ENCODE results near the gene RDH14.

RDH14 gene, protein sequence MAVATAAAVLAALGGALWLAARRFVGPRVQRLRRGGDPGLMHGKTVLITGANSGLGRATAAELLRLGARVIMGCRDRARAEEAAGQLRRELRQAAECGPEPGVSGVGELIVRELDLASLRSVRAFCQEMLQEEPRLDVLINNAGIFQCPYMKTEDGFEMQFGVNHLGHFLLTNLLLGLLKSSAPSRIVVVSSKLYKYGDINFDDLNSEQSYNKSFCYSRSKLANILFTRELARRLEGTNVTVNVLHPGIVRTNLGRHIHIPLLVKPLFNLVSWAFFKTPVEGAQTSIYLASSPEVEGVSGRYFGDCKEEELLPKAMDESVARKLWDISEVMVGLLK

DNA sequence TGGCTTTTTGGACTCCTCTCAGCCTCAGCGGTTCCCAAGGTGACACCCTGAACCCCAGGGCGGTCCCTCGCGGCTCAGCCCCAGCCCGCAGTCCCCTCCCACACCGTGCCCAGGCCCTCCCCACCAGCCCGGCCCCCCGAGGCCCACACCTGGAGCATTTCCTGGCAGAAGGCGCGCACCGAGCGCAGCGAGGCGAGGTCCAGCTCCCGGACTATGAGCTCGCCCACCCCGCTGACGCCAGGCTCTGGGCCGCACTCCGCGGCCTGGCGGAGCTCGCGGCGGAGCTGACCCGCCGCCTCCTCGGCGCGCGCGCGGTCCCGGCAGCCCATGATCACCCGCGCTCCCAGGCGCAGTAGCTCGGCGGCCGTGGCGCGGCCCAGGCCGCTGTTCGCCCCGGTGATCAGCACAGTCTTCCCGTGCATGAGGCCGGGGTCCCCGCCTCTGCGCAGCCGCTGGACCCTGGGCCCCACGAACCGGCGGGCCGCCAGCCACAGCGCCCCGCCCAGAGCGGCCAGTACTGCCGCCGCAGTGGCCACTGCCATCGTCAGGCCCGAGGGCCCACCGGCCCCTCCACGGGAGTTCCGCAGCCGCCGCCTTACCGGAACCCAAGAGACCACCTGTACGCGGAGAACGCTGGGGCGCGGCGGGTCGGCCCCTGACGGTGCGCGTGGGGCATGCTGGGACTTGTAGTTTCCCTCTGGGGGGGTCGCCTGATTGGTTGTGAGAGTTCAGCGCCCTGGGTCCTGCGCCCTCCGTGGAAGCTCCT lies at the start of gene RDH14:
TSS of gene RDH14 (minus strand) at position 623 of the 766 bp plus-strand sequence. CDS start at position 542, 81 bp downstream.
- peak; percentile 97 for DNase-seq

DNA sequence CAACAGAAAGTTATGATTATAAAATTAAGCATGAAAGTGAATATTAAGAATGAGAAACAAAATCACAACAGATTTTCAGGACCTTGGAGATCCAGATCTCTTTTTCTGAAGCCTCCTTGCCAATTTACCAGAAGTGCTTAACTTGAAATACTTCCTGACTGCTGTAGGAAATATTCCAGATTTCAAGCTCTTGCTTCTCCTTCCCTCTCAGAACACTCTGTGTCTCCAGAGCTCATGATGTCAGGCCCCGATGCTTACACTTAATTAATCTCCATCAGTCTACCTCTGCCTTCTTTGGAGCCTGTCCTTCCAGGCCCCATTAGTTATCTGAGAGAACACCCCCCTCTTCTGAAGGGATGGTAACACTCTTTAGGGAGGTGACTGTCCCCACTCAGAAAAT lies 49.6 kb upstream of the RDH14 start:
- no peak for DNase-seq

DNA sequence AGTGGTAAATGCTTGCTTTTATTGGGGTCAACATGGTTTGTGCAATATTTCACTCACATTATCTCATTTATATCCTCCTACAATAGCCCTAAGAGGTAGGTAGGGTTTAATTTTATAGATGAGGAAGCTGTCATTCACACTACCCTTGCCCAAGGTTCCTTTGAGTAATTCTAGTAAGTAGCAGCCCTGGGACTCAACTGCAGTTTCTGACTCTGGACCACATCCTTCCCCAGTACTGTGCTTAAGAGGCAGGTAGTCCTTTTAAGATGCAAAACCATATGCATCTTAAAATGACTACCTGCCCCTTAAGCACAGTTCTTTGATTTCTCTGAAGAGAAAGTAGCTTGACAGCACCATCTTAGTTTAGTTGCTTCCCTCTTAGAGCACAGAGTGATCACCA lies 44.7 kb upstream of the RDH14 start:
- DNase-seq = no peak

DNA sequence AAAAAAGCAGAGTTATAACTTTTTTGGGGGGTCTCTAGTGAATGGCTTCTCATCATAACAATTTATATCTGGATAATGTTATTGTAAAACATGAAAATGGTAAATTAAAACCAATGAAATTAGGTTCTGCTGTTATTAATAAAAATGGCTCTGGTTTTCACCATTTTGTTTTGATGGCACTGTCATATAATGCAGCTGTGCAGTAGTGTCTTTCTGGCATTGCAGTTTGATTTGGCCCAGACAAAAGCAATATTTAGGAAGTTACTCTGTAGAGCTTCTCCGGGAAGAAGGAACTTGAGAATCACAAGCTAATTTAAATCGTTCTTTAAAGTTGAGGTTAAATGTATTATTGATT lies 44.1 kb upstream of the RDH14 start:
- no peak for DNase-seq

DNA sequence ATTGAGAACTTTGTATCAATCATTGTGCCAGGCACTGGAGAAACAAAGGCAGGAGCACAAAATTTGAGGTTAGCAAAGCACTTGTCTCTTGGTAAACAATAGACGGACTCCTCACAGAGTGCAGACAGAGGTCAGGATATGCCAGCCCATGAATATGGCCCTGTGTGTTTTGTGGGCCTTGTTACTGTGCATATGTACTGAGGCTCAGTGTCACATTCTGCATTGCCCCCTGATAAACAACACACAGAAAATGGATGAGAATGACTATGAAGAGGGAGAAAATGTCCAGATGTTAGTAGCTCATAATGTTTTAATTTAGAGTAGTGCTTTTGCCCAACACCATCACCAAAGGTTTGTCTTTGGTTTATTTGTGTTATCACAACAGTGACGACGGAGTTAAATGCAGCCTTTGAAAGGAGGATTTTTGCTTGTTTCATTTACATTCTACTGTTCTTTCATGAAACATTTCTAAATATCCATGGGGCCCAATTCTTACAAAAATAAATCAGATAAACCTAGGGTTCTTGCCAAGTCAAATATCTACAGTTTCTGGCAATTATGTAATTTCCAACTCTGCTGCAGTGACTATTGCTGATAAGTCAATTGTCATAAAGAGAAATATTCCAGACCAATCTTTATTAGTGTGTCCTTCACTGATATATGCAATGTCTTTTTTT lies 43.5 kb upstream of the RDH14 start:
- DNase-seq = no peak

DNA sequence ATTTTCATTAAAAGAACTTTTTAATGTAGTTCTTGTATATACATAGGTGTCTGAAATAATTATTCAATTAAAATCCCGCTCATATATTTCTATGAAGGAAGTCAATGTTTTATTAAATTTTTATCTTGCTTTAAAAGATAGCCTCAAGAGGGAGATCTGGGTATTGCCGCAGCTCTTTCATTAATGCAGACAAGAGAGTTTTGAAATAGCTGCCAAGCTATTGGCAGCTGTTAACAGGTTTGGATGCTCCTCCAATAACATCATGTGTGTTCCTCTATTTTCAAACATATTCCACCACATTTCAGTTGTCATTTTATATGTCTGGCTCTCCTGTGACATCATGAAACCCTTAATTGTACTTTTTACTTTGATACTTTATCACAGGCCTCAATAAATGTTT lies 41.8 kb upstream of the RDH14 start:
- no peak for DNase-seq

DNA sequence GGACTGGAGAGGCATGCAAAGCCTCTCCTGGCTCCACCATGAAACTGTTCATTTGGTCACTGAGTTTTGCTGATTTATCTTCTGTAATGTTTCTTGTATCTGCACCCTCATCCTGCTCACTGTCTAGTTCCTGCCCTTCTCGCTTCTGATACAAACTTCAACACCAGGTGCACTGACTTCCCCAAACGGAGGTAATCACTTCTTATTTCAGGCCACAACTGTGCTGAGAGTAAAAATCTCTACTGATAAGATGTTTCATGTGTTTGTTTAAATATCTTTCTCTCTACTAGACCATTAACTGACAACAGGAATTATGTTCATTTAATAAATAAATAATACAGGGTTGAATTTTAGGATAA lies 39.8 kb upstream of the RDH14 start:
- DNase-seq = no peak

DNA sequence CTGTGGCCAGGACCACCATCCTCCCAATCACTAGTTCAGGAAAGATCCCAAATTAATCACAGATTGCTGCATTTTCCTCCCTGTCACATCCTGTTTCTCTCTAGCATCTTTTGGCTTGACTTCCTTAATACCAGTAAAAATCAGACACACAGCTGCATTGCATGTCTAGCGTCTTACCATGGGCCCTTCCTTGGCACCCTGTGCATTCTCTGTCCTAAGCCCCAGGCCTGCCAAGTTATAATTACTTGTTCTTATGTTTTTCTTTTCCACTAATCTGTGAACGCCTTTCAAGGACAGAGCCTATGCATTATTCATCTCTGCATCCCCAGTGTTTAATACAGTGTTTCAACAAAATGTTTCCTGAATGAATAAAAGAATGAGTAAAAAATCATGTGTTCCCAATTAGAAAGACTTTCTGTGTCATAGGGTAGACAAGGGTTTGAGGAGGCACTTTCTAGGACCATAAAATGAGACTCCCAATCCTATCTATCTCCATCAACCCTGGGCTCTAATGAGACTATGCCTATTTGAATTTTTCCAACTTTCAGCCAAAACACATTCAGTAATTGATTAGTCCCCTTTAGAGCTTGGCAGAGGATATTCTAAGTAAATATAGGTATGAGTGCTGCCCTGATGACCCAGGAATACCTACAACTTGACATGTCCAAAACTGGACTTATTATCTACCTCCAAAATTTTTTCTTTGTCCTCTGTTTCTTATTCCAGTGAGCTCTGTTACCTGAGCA lies 39.2 kb upstream of the RDH14 start:
- DNase-seq = no peak

DNA sequence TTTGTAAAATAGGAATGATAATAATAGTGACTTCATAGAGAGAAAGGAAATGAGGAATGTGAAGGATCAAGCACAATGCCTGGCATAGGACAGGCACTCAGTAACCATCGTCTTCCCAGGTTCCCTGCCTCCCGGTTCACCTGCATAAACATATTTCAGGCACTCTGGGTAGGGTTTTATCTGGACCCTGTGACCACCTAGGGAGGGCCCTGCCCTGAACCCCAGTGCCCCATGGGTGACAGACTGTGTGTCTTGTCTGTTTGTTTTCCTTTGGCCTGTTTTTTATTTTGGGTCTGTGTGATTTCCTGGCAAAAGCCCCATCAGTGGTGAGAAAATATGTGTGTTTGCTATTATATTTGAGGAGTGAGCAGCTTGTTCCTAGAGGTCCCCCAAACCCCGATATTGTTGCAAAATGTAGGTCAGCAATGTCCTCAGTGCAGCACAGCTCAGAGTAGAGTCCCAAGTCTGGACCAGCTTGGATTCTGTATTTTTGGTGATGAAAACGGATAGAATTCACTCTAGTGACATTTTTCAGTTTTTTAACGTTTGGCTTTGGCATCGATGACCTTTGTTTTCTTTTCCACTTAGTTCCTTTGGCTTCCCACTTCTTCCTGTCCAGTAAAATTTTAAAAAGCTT lies 38.5 kb upstream of the RDH14 start:
- no peak for DNase-seq

DNA sequence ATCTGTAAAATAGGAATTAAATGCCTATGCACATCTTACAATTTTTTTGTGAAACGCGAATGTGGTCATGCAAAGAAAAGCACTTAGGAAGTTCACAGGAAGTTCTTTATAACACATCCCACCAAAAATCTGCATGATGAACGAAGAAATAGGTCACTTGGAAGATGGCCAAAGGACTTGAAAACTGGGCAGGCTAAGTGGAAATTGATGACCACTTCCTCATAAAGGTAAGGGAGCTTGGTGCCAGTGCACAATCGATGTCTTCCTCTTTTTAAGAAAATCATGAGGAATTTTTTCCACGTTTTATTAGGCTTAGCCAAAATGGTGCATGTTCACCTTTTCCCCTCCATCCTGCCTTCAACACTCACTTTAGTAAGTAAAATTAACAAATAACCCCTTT lies 37.2 kb upstream of the RDH14 start:
- DNase-seq = no peak

DNA sequence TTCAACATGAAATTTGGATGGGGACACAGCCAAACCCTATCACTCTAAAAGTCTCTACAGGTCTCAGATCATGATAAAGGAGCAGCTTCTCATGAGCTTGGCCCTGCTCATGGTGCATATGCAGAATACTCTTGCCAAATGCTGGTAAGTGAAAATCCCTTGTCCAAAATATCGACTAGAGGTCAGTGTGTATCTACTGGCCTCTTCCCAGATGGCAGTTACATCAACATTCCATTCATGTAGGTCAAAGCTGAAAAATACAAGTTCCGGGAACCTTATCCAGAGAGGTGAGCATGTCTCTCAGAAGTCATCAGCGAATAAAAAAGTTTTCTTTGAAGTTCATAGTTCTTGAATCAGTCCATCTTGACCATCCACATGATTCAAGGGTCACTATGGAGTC lies 36.5 kb upstream of the RDH14 start:
- DNase-seq = no peak

DNA sequence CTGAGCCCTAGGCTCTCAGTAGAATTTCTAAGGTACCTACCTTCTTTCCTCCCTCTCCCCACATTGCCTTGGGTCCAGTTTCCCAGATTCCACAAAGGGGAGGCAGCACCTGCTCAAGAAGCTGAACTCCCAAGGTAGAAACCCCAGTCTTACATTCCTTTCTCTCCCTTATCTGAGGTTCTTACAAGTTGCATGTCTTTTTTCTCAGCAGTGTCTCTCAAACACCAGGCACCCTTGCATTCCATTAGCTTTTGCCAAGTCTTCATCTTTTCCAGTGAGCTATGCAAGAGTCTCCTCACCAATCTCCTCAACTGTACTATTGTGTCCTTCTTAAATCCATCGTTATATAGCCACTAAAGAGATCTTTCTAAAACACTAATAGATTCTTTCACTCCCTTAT lies 33.0 kb upstream of the RDH14 start:
- no peak for DNase-seq

DNA sequence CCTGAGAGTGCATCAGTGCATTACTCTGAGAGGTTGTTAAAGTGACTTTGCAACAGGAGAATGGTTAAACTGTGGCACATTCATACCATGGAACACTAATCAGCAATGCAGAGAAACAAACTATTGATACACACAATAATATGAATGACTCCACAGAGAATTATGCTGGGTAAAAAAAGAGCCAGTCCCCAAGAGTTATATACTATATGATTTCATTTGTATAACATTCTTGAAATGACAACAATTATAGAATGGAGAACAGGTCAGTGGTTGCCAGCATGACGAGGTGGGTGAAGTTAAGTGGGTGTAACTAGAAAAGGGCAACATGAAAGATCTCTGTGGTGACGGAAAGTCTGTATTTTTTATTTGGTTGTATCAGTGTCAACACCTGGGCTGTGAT lies 31.9 kb upstream of the RDH14 start:
- DNase-seq = no peak

DNA sequence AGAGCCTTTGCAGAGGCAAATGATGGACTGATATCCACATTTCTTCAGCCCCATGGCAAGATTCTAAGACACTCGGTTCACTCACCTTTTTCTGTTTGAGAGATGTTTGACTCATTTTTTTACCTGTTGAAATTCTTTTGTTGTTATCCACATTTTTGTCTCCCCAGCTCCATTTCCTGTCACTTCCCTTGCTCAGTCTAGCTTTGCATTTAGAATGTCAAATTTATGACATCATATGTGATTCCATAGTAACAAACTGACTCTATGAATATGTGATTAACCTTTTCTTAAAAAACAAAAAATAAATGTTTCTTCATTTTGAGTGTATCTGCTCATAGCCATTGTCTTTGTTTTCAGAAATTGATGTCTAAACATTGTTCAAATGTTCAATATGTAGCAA lies 28.9 kb upstream of the RDH14 start, which contains the start of gene NT5C1B:
TSS of gene NT5C1B (minus strand) at position 216 of the 400 bp plus-strand sequence. CDS start at position 115, 101 bp downstream.
- DNase-seq = no peak

DNA sequence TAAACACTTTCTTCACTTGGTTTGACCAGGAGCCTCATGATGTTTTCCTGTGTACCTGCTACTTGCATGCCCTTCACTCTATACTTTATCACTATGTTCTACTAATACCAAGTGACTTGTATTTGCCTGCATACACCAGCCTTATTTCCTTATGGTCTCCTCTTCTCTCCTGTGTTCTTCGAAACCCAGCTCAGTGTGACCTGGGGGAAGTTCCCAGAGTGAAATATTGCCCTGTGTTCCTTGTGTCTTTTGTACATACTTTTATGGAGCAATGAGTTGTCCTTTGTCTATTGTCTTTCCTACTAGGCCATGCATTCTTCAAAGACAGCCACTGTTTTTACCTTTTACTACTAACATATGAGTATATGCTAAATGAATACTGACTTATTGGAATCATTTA lies 28.3 kb upstream of the RDH14 start:
- no peak for DNase-seq

DNA sequence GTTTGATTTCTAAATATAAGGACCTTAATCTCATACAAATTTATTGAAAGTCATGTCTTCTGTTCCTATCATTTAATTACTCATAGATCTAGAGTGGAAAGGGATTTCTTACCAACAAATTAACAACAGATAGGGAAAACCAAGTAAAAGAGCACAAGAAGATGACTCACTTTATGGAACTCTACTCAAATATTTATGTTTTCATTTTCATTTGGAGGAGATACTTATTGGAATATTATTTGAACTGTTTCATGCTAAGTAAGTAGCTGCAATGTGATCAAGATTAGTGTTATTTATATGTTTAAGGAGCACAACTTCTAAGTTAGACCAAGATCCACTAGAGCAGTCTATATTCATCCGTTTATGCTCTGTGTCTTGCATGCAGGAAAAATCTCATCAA lies 27.6 kb upstream of the RDH14 start:
- no peak for DNase-seq

DNA sequence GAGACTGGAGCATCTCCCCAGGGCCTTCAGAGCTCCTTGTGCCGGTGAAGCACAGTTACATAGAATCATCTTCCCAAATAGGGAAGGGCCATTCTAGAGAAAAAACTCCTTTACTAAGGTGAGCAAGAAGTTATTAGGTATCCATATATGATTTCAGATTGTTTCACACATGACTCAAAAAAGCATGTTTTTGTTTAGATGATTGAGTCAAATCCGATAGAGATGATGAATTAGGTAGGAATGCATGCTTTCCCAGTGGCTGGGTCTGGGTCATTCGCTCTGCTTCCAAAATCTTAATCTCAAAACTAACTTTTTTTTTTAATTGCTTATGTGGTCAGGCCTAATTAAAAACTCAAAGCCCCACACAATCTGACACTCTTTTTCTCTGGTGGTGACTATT lies 25.1 kb upstream of the RDH14 start:
- DNase-seq = no peak

DNA sequence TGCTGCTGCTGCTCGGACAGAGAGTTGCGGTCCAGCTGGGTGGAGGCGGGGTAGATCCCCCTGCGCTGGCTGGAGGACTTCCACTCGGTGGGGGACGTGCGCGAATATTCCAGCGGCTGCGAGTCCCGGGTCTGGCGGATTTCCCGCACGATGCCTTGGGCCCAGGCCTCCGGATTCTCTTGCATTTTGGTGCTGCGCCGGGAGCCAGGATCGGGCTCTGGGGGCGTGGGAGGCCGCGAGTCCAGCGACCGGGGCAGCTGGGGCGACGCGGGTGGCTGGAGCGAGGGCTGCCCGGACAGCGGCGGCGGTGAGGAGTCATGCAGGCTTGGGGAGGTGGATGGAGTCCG lies 24.1 kb upstream of the RDH14 start:
- no peak for DNase-seq

DNA sequence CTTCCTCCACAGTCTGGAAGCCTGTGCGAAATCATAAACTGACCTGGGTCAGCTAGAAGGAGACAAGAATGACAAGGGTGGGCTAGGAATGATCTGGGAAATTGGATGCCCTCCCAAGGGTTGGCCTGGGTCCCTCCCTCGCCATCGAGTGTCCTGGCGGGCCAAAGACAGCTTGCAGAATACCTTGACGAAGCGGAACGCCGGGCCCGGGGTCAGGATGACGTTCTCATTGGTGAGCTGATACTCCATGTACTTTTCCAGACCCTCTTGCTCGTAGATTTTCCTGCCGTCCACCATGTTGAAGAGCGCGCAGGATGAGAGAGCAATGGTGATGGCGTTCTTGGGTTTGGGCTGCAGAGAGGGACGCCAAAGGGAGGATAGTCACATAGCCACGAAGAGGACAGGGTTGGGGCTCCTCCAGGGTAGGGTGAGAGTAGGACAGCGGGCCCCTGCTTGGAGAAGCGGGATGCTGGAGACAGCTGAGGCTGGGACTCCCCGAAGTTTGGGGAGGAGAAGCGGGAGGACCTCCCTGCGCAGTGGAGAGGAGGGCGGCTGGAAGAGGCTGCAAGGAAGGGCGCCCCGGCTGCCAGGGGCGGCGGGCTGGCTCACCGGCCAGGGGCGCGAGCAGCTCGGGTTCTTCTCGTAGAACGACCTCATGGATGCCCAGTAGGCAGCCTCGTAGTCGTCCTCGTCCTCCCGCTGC lies 23.6 kb upstream of the RDH14 start:
- DNase-seq = no peak

DNA sequence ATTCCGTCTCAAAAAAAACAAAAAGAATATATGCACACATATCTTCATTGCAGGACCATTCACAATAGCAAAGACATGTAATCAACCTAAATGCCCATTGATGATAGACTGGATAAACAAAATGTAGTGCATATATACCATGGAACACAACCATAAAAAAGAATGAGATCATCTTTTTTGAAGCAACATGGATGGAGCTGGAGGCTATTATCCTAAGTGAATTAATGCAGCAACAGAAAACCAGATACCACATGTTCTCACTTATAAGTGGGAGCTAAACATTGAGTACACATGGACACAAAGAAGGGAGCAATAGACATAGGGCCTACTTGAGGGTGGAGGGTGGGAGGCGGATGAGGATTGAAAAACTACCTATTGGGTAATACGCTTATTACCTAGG lies 20.2 kb upstream of the RDH14 start:
- DNase-seq = no peak

DNA sequence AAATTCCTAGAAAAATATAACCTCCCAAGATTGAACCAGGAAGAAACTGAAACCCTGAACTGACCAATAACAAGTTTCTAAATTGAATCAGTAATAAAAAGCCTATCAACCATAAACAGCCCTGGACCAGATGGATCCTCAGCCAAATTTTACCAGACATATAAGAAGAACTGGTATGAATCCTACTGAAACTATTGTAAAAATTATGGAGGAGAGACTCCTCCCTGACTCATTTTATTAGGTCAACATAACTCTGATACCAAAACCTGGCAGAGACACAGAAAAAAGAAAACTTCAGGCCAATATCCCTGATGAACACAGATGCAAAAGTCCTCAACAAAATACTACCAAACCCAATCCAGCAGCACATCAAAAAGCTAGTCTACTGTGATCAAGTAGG lies 17.6 kb upstream of the RDH14 start:
- DNase-seq = no peak

DNA sequence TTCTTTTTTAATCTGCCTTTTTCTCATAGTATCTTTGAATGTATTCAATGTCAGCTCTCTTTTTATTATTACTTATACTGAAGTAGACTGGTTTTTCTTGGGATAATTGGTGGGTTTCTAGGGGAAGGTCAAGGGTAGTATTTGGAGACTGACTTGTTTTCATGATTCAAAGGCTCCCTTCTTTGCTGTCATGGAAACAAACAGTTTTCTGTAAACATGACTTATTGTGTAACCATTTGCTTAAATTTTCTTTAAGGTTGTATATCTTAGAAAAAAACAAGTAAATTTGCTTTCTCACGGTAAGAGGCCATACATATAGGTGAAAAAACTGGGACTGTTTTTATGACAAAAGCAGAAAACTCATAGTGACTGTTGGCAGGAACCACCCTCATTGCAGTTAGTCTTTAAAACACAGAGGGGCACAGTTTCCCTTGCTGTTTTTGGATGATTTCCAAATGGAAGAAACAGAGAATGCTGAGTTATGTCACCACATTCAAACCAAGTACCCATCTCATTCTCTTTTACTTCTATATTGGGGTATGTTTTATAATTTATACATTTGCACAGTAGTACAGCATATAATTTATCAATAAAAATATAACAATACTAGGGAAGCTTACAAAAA lies 5.8 kb upstream of the RDH14 start:
- no peak for DNase-seq

Data from NCI-H2171 (cell line).